GM13977 (cell line): ENCODE results near the gene HYI.
"Not testable (repeated sequence)": the region's sequence is repeated elsewhere in the genome, so short reads cannot be mapped to it uniquely, and the experiment has no call there.

Experiments
- DNase-seq: peaks from one replicate; pipeline ENCODE4 v3.0.0; 2012; ENCODE audit warnings: low spot score
- in situ Hi-C: fragments of 300-500 bp; cut with MboI; formaldehyde crosslinking; loops from one replicate; pipeline ENCODE4 v1.12.0; 2022; ENCODE audit warnings: low sequenced_read_pairs, low pct_unique_long_range_greater_than_20kb, mixed read lengths, inconsistent platforms; ENCODE audit not compliant: unreplicated experiment
- TF ChIP-seq, protein P1 (sequence below): IDR thresholded peaks from 2 replicates; pipeline ENCODE4 v1.5.1; 2012; ENCODE audit warnings: mild to moderate bottlenecking, control low read depth; ENCODE audit not compliant: insufficient read depth; ENCODE audit errors: extremely low read depth, missing control alignments

Gene HYI

GRCh38 chr1:43473463-43473862, 19.7 kb upstream of the HYI start:
- in situ Hi-C loops: no loop called here
- TF ChIP-seq, protein P1, sequence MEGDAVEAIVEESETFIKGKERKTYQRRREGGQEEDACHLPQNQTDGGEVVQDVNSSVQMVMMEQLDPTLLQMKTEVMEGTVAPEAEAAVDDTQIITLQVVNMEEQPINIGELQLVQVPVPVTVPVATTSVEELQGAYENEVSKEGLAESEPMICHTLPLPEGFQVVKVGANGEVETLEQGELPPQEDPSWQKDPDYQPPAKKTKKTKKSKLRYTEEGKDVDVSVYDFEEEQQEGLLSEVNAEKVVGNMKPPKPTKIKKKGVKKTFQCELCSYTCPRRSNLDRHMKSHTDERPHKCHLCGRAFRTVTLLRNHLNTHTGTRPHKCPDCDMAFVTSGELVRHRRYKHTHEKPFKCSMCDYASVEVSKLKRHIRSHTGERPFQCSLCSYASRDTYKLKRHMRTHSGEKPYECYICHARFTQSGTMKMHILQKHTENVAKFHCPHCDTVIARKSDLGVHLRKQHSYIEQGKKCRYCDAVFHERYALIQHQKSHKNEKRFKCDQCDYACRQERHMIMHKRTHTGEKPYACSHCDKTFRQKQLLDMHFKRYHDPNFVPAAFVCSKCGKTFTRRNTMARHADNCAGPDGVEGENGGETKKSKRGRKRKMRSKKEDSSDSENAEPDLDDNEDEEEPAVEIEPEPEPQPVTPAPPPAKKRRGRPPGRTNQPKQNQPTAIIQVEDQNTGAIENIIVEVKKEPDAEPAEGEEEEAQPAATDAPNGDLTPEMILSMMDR: no peak
- no peak for DNase-seq

GRCh38 chr1:43472463-43473151, 18.9 kb upstream of the HYI start:
- in situ Hi-C loops, DNase-seq: not testable (repeated sequence)

DNA sequence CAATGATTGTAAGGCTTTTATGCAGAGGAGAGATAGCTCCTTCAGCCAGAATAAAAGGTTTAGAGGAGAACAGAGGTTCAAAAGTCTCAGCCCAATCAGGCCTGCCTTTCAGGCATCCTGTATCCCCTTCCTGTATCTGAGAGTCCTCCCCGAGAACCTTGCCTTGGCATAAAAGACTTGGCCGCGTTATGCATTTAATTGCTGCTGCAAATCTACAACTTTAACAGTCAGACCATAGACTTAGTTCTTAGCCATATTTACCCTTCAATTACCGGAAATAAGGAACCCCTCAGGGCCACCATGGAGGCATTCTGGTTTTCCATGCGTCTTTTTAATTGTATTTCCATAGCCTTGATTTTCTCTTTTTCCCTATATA, 18.3 kb upstream of the HYI start:
- DNase-seq: no peak
- in situ Hi-C loops: no loop called here
- TF ChIP-seq, protein P1: no peak

- in situ Hi-C loops: no loop called here
- TF ChIP-seq, protein P1: no peak
- no peak for DNase-seq
Measured at GRCh38 chr1:43469932-43470331, 16.2 kb upstream of the HYI start.

DNA sequence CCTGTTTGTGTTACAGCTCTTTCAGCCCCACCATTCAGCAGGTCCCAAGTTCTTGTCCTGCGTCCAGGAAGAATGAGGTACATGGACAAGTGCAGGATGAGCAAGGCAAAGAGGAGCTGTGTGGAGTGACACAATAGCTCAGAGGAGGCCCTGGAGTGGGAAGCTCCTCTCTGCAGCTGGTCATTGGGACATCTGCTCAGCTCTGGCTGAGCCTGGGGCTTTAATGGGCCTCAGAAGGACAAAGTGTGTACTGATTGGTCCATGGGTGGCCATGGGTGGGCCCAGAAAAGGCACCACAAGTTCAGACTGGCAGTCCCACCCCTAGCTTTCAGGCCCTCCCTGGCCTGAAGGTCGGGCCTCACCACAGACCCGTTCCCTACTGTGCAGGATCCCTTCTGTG, 14.7 kb upstream of the HYI start:
- DNase-seq: no peak
- in situ Hi-C loops: no loop called here
- TF ChIP-seq, protein P1: no peak

- DNase-seq: no peak
- in situ Hi-C loops: no loop called here
- TF ChIP-seq, protein P1: no peak
Measured at GRCh38 chr1:43466403-43466802, 12.7 kb upstream of the HYI start.

DNA sequence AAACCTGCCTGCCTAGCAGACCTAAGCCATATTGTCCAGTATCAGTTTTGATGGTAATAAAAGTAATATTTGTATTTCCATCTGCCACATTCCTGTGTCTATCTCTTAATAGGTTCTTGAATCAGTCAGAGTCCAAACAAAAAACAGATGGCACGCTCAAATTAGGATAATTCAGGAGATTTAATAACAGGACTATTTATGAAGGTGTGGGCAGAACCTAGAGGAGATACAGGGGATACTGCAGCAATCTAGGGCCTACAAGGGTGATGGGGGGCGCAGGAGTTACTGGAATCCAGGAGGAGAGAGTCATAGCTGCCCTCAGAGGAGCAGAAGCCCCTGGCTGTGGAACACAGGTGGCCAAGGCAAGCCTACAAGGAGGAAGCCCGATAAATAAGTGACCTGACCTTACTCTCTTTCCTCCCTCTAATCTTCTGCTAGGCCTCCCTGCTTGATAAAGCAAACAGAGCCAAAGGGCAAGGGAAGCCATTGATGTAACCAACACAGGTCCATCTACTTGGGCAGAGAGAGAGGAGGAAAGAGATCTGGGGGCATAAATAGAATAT, 11.9 kb upstream of the HYI start:
- DNase-seq: no peak

More for the DNA sequence above, 11.9 kb upstream of the HYI start:
- TF ChIP-seq, protein P1: no peak
- in situ Hi-C loops: no loop called here
